ENCODE measurements around the gene RASGRP2. TPM values are rescaled to one million over a fixed set of nuclear protein-coding genes. Genes with fewer than 3 reads are reported as not detected.

The RASGRP2 gene
- polyA plus RNA-seq, 1 donor (not counting 4 experiments of a cell fraction or from before 2014, with no cell fraction given): 0.49 TPM

DNA sequence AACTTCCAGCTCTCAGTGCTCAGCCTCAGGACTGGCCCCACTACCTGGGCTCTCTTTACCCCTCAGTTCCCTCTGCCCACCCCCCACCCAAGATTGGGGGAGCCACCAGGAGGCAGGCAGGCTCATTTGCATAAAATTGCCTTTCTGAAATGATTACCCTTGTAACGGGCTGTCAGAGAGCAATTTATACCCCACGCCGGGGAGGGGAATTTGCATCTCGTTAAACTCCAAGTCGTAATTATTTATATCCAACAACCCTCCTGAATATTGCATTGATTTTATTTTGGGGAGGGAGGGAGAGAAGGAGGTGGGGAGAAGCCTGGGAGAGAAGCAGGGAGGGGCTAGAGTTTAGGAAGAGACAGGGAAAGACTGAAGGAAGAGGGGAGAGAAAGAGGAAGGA lies 29.3 kb downstream of the RASGRP2 start:
- Histone ChIP-seq H2AFZ (ENCODE audit: control insufficient read depth, low read length) (no peak overlapping the region), H3K4me3 (ENCODE audit: control insufficient read depth in 2 of 3, extremely low read depth in 1 of 3, insufficient read depth in 2 of 3, low read depth in 1 of 3, low read length in 3 of 3) (no peak overlapping the region), H3K9me1 (ENCODE audit: control insufficient read depth, extremely low read depth, insufficient read depth, low read length) (no peaks in the 10 kb centered on the region), H3K27ac (ENCODE audit: control insufficient read depth, insufficient read depth, low read length) (no peak overlapping the region), H3K9ac (ENCODE audit: control insufficient read depth, extremely low read depth, insufficient read depth, low read length) (no peak overlapping the region), H3K36me3 (ENCODE audit: control insufficient read depth in 2 of 2, extremely low read depth in 1 of 2, insufficient read depth in 2 of 2, low read length in 2 of 2) (no peaks in the 10 kb centered on the region), H4K20me1 (ENCODE audit: control insufficient read depth, extremely low read depth, insufficient read depth, low read length) (no peaks in the 10 kb centered on the region), H3K9me3 (ENCODE audit: control insufficient read depth, low read depth, low read length) (no peaks in the 10 kb centered on the region), H3K79me2 (ENCODE audit: control insufficient read depth, insufficient read depth, low read length) (no peaks in the 10 kb centered on the region), H3K4me1 (ENCODE audit: control insufficient read depth, extremely low read depth, insufficient read depth, low read length) (peaks cover 4% of the 10 kb centered on the region), H3K4me2 (ENCODE audit: control insufficient read depth, extremely low read depth, insufficient read depth, low read depth, low read length) (no peak overlapping the region), H3K27me3 (ENCODE audit: control insufficient read depth, extremely low read depth, insufficient read depth, low read length) (peaks cover 84% of the 10 kb centered on the region)
- no peak for TF ChIP-seq EZH2 (IDR thresholded peaks at IDR 0.05; ENCODE audit: low read length)
- TF ChIP-seq, protein P1, sequence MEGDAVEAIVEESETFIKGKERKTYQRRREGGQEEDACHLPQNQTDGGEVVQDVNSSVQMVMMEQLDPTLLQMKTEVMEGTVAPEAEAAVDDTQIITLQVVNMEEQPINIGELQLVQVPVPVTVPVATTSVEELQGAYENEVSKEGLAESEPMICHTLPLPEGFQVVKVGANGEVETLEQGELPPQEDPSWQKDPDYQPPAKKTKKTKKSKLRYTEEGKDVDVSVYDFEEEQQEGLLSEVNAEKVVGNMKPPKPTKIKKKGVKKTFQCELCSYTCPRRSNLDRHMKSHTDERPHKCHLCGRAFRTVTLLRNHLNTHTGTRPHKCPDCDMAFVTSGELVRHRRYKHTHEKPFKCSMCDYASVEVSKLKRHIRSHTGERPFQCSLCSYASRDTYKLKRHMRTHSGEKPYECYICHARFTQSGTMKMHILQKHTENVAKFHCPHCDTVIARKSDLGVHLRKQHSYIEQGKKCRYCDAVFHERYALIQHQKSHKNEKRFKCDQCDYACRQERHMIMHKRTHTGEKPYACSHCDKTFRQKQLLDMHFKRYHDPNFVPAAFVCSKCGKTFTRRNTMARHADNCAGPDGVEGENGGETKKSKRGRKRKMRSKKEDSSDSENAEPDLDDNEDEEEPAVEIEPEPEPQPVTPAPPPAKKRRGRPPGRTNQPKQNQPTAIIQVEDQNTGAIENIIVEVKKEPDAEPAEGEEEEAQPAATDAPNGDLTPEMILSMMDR (optimal IDR thresholded peaks at IDR 0.05 in 1 of 3, IDR thresholded peaks at IDR 0.05 in 1 of 3, conservative IDR thresholded peaks at IDR 0.05 in 1 of 3; ENCODE audit: extremely low read depth in 1 of 3, insufficient read depth in 2 of 3, low read length in 3 of 3): no peak
- DNase-seq (ENCODE audit: low read depth, low spot score) (no peak), FAIRE-seq (no peak)
- dilution Hi-C loops (cut with MboI; ENCODE audit: extremely low pct_ligation_motif_present, low sequenced_read_pairs): no loop called here

DNA sequence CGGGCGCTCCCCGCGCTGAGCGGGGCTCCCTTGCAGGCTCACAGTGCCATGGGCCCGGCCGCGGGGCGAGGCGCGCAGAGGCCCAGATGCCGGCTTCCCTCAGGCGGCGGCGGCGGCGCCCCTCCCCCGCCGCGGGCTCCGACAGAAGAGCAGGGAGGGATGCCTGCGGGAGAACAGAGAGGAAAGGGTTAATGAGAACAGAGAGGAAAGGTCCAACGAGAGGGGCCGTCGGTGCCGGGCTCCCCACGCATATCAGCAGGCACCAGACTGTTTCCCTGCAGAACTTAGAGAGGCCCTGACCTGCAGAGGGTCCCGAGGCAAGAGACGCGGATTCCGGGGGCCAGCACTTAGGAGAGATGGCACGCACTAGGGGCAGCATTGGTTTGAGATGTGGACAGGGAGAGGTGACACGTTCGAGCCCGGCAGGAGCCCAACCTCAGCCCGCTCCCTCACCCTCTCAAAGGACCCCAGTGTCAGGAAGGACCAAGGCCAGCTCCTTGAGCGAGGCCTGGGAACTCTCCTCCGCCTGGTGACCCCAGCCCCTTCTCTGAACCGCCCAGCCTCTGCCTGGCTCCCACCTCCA lies 30.1 kb downstream of the RASGRP2 start:
- DNase-seq (ENCODE audit: low read depth, low spot score) (no peak), FAIRE-seq (no peak)
- no peak overlapping the region for H3K4me3 ChIP-seq (ENCODE audit: control insufficient read depth in 2 of 3, extremely low read depth in 1 of 3, insufficient read depth in 2 of 3, low read depth in 1 of 3, low read length in 3 of 3)
- no peaks in the 10 kb centered on the region for H3K79me2 ChIP-seq (ENCODE audit: control insufficient read depth, insufficient read depth, low read length)
- H3K9me3 ChIP-seq (ENCODE audit: control insufficient read depth, low read depth, low read length): no peaks in the 10 kb centered on the region
- no peaks in the 10 kb centered on the region for H3K36me3 ChIP-seq (ENCODE audit: control insufficient read depth in 2 of 2, extremely low read depth in 1 of 2, insufficient read depth in 2 of 2, low read length in 2 of 2)
- dilution Hi-C loops (cut with MboI; ENCODE audit: extremely low pct_ligation_motif_present, low sequenced_read_pairs): no loop called here
- no peak overlapping the region for H3K4me2 ChIP-seq (ENCODE audit: control insufficient read depth, extremely low read depth, insufficient read depth, low read depth, low read length)
- H3K9me1 ChIP-seq (ENCODE audit: control insufficient read depth, extremely low read depth, insufficient read depth, low read length): no peaks in the 10 kb centered on the region
- H2AFZ ChIP-seq (ENCODE audit: control insufficient read depth, low read length): no peak overlapping the region
- TF ChIP-seq, protein P1 (optimal IDR thresholded peaks at IDR 0.05 in 1 of 3, IDR thresholded peaks at IDR 0.05 in 1 of 3, conservative IDR thresholded peaks at IDR 0.05 in 1 of 3; ENCODE audit: extremely low read depth in 1 of 3, insufficient read depth in 2 of 3, low read length in 3 of 3): no peak
- peak; percentile 91 for TF ChIP-seq EZH2 (IDR thresholded peaks at IDR 0.05; ENCODE audit: low read length)
- H3K9ac ChIP-seq (ENCODE audit: control insufficient read depth, extremely low read depth, insufficient read depth, low read length): no peak overlapping the region
- no peak overlapping the region for H3K27ac ChIP-seq (ENCODE audit: control insufficient read depth, insufficient read depth, low read length)
- no peaks in the 10 kb centered on the region for H4K20me1 ChIP-seq (ENCODE audit: control insufficient read depth, extremely low read depth, insufficient read depth, low read length)
- peaks cover 4% of the 10 kb centered on the region for H3K4me1 ChIP-seq (ENCODE audit: control insufficient read depth, extremely low read depth, insufficient read depth, low read length)
- peaks cover 79% of the 10 kb centered on the region for H3K27me3 ChIP-seq (ENCODE audit: control insufficient read depth, extremely low read depth, insufficient read depth, low read length)

Data from keratinocyte (primary cell).